AG04450 (cell line): ENCODE results near the gene RBM15B. TPM values are rescaled to one million over a fixed set of nuclear protein-coding genes. Genes with fewer than 3 reads are reported as not detected.

Experiments
- CTCF ChIA-PET: fragments of 300-600, 350-600 bp; formaldehyde crosslinking; extraction: SDS; loops from one replicate; lab custom pipeline; 2022; ENCODE audit warnings: antibody characterized with exemption, inconsistent platforms; lab: Charles Lee
- POLR2A ChIA-PET: fragments of 350-600 bp; formaldehyde crosslinking; extraction: SDS; loops from one replicate; lab custom pipeline; 2021; ENCODE audit warnings: antibody characterized with exemption, inconsistent platforms; lab: Yijun Ruan, JAX
- DNase-seq: peaks from one replicate; pipeline ENCODE4 v3.0.0-alpha.2; 2011; ENCODE audit warnings: low read depth, low spot score
- H3K27ac ChIP-seq: one replicate; pipeline ENCODE4 v1.5.1; 2012; ENCODE audit warnings: low read depth, low read length, control low read depth
- H3K27me3 ChIP-seq: one replicate; pipeline ENCODE4 v1.6.0; 2012; ENCODE audit warnings: low read length; ENCODE audit not compliant: control insufficient read depth, insufficient read depth
- H3K4me3 ChIP-seq: 2 replicates; pipeline ENCODE4 v1.5.1; 2011; ENCODE audit warnings: mild to moderate bottlenecking, low read depth, low read length, control low read depth
- H3K9me3 ChIP-seq: 2 replicates; pipeline ENCODE4 v1.5.1; 2012; ENCODE audit warnings: low read length; ENCODE audit not compliant: control insufficient read depth, insufficient read depth
- polyA plus RNA-seq: library from polyadenylated mRNA; depleted of rRNA; stranded (reverse); fragments of >200 nt; gene quantifications from 2 replicates; pipeline ENCODE4 v1.2.3, GENCODE V29; 2011
- TF ChIP-seq, protein P1 (sequence below): IDR thresholded peaks from 2 replicates; pipeline ENCODE4 v1.5.1; 2011; ENCODE audit warnings: low read depth, low read length, control low read depth, inconsistent platforms

The RBM15B gene
- polyA plus RNA-seq, 1 experiment, result 12.5 TPM

DNA sequence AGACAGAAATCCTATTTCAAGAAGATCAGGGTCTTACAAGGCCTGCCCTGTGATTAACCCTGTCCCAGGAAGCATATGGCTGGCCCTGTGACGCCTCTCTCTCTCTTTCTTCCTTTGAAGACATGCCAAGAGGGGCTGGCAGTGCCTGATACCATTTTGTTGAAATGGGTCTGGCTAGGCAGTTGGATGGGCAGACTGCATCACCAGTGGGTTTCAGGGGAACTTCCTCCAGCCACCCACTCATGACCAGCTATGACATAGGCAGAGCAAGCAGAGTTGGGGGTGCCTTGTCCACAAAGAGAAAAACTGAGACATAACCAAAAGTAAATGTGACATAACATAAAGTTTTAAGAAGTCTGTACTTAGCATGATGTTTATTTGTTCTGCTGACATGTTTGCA is 37.4 kb upstream of the RBM15B start:
- TF ChIP-seq, protein P1, sequence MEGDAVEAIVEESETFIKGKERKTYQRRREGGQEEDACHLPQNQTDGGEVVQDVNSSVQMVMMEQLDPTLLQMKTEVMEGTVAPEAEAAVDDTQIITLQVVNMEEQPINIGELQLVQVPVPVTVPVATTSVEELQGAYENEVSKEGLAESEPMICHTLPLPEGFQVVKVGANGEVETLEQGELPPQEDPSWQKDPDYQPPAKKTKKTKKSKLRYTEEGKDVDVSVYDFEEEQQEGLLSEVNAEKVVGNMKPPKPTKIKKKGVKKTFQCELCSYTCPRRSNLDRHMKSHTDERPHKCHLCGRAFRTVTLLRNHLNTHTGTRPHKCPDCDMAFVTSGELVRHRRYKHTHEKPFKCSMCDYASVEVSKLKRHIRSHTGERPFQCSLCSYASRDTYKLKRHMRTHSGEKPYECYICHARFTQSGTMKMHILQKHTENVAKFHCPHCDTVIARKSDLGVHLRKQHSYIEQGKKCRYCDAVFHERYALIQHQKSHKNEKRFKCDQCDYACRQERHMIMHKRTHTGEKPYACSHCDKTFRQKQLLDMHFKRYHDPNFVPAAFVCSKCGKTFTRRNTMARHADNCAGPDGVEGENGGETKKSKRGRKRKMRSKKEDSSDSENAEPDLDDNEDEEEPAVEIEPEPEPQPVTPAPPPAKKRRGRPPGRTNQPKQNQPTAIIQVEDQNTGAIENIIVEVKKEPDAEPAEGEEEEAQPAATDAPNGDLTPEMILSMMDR, result no peak
- ChIA-PET CTCF (no interaction called here), POLR2A (no interaction called here)
- H3K27me3 ChIP-seq, result no peaks in the 10 kb centered on the region
- DNase-seq, result no peak
- H3K27ac ChIP-seq, result no peak overlapping the region
- H3K9me3 ChIP-seq, result no peaks in the 10 kb centered on the region
- H3K4me3 ChIP-seq, result no peak overlapping the region

DNA sequence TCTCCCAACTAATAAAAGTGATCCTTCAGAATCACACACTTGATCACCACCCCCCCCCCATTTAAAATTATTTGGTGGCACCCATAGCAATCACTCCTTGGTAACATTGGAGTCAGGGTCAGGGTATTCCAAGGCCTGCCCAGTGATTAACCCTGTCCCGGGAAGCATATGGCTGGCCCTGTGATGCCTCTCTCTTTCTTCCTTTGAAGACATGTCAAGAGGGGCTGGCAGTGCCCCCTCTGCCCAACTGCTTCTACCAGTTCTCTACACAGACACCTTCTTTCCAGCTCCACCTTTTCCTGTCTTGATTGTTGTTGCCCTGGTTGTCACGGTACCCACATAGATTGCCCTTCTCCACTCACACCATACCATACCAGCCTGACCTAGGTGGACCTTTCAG is 36.9 kb upstream of the RBM15B start:
- Histone ChIP-seq H3K27ac (no peak overlapping the region), H3K27me3 (no peaks in the 10 kb centered on the region), H3K4me3 (no peak overlapping the region), H3K9me3 (no peaks in the 10 kb centered on the region)
- TF ChIP-seq, protein P1, result no peak
- no peak for DNase-seq
- CTCF ChIA-PET, result interaction anchor here (1.2 kb wide), 1 partner anchor 18 kb away, joined by 4 read pairs; no protein-coding TSS in a partner anchor
- POLR2A ChIA-PET, result no interaction called here

DNA sequence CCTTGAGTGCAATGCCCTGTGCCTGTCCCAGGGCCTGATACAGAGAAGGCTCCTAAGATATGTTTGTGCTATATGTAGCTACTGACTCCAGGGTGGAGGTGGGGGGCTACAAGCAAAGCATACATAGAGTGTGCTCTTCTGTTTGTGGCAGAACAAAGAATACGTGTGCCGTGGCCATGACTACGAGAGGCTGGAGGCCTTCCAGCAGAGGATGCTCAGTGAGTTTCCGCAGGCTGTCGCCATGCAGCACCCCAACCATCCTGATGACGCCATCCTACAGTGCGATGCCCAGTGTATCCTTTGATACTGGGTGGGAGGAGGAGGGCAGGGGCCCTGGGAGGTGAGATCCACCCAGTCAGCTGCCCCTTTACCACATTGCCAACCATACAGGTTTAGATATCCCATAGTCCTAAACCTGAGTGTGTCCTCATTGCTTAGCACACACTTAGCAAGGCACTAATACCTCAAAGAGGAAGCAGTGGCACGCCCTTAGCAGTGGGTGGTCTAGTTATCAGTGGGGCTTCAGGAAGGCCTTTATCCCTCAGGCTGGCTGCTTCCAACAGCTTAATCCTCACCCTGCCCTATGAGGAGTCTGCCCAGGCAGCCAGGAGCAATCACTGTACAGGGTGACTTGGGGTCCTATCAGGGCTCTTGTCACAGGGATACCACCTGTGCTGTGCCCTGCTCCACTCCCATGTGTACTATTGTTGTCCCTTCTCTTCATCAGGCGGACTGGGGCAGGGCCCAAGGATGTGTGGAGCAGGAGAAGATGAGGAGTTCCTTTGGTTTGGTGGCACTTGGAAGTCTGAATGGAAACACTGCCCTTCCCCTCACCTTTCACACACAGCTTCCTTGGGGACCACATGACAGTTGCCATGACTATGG is 36.1 kb upstream of the RBM15B start:
- Histone ChIP-seq H3K9me3 (no peaks in the 10 kb centered on the region), H3K27ac (no peak overlapping the region), H3K4me3 (no peak overlapping the region), H3K27me3 (peaks cover 3% of the 10 kb centered on the region)
- no peak for DNase-seq
- TF ChIP-seq, protein P1, result no peak
- ChIA-PET POLR2A (no interaction called here), CTCF (interaction anchor here (1.2 to 1.4 kb wide), 2 partner anchors 17 to 255 kb away, joined by 4 to 5 read pairs; no protein-coding TSS in a partner anchor)

DNA sequence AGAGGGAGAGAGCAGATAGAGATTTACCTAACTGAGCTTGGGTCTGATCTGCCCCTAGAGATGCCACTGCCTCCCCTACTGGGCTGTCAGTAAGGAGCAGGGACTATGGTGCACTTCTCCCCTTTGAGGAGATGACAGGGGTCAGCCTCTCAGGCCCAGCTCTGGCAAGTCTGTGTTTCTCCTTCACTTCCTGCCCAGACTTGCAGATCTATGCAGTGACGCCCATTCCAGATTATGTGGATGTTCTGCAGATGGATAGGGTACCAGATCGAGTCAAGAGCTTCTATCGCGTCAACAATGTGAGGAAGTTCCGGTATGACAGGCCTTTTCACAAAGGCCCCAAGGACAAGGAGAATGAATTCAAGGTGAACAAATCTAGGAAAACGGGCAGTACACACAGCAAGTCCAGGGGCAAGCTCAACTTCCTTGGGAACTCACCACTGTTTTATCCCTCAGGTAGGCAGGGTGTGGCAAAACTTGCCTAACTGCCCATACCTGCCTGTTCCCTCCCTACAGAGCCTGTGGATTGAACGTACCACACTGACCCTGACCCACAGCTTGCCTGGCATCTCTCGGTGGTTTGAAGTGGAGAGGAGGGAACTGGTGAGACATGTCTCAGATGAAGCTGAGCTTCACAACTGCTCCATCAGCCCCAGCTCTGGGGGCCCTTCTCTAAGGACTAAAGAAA is 35.0 kb upstream of the RBM15B start:
- Histone ChIP-seq H3K27me3 (peaks cover 3% of the 10 kb centered on the region), H3K27ac (no peak overlapping the region), H3K9me3 (no peaks in the 10 kb centered on the region), H3K4me3 (no peak overlapping the region)
- ChIA-PET POLR2A (no interaction called here), CTCF (interaction anchor here (1.4 kb wide), 1 partner anchor 256 kb away, joined by 5 read pairs; no protein-coding TSS in a partner anchor)
- TF ChIP-seq, protein P1, result no peak
- DNase-seq, result no peak
